AG09309 (cell line): ENCODE measurements around the gene ATP2C1.

Experiments
- DNase-seq: peaks from one replicate; pipeline ENCODE4 v3.0.0-alpha.2; 2010; ENCODE audit warnings: low read depth
- H3K4me3 ChIP-seq: 2 replicates; pipeline ENCODE4 v1.5.1; 2011; ENCODE audit warnings: mild to moderate bottlenecking, low read depth, low read length, moderate library complexity; ENCODE audit not compliant: control insufficient read depth
- CTCF ChIP-seq: IDR thresholded peaks from 2 replicates; pipeline ENCODE4 v1.5.1; 2011; ENCODE audit warnings: mild to moderate bottlenecking, low read depth, low read length, inconsistent platforms; ENCODE audit not compliant: insufficient read depth, control insufficient read depth; ENCODE audit errors: missing control alignments

The ATP2C1 gene

GRCh38 chr3:130904491-130904890 is 10.6 kb downstream of the ATP2C1 start:
- no peak for TF ChIP-seq CTCF
- no peak for DNase-seq
- no peak overlapping the region for H3K4me3 ChIP-seq

GRCh38 chr3:130905551-130905950 is 11.7 kb downstream of the ATP2C1 start:
- H3K4me3 ChIP-seq = no peak overlapping the region
- DNase-seq = peak; percentile 69
- no peak for TF ChIP-seq CTCF

GRCh38 chr3:130906374-130906995 is 12.6 kb downstream of the ATP2C1 start:
- DNase-seq = peak; percentile 48
- H3K4me3 ChIP-seq = no peak overlapping the region

GRCh38 chr3:130907500-130907899 is 13.6 kb downstream of the ATP2C1 start:
- DNase-seq = no peak
- TF ChIP-seq CTCF = no peak
- no peak overlapping the region for H3K4me3 ChIP-seq

More at GRCh38 chr3:130906374-130906995, 12.6 kb downstream of the ATP2C1 start:
- no peak for TF ChIP-seq CTCF

GRCh38 chr3:130907966-130908365 is 14.1 kb downstream of the ATP2C1 start:
- no peak overlapping the region for H3K4me3 ChIP-seq
- no peak for DNase-seq
- TF ChIP-seq CTCF = no peak

GRCh38 chr3:130915567-130916292 is 21.8 kb downstream of the ATP2C1 start:
- H3K4me3 ChIP-seq = no peak overlapping the region
- no peak for DNase-seq
- no peak for TF ChIP-seq CTCF
